CD4-positive, alpha-beta T cell (primary cell): ENCODE data around the gene SUSD5. TPM values are rescaled to one million over a fixed set of nuclear protein-coding genes. Genes with fewer than 3 reads are reported as not detected.

Experiments
- ATAC-seq: fragments of 200-7000 bp; cut with Tn5 transposase; one replicate; pipeline ENCODE4 v1.10.0; 2022; ENCODE audit warnings: mild to moderate bottlenecking; ENCODE audit not compliant: poor library complexity
- CTCF ChIA-PET: fragments of 350-600 bp; sonication (Branson Sonifier 250); formaldehyde crosslinking; loops from one replicate; lab custom pipeline; 2021; ENCODE audit warnings: antibody characterized with exemption, inconsistent platforms; lab: Charles Lee
- POLR2A ChIA-PET: fragments of 350-600 bp; sonication (Branson Sonifier 250); formaldehyde crosslinking; loops from one replicate; lab custom pipeline; 2021; ENCODE audit warnings: antibody characterized with exemption, inconsistent platforms; lab: Charles Lee
- DNase-seq, 14 experiments: peaks; one replicate each; pipeline ENCODE4 v3.0.0-alpha.2; 2013 to 2020; ENCODE audit warnings: mixed read lengths in 2 of 14
- H3K27ac ChIP-seq, 2 donors: one replicate each; pipeline versions ENCODE4 v1.5.1 to v1.7.0; 2013; ENCODE audit warnings: low read length in 2 of 2, low read depth in 1 of 2, mild to moderate bottlenecking in 1 of 2
- H3K27me3 ChIP-seq, 2 experiments: 1 replicate in 1 of 2; 2 replicates in 1 of 2; pipeline versions ENCODE4 v1.6.1 to v1.7.0; 2013; ENCODE audit warnings: low read length in 2 of 2, control low read depth in 1 of 2, mild to moderate bottlenecking in 1 of 2, moderate library complexity in 1 of 2; ENCODE audit not compliant: insufficient read depth in 2 of 2, control insufficient read depth in 1 of 2
- H3K36me3 ChIP-seq: one replicate; pipeline ENCODE4 v1.6.1; 2013; ENCODE audit warnings: low read length, control low read depth; ENCODE audit not compliant: insufficient read depth
- H3K4me1 ChIP-seq: one replicate; pipeline ENCODE4 v1.6.1; 2013; ENCODE audit warnings: low read length, control low read depth; ENCODE audit not compliant: insufficient read depth
- H3K4me3 ChIP-seq: one replicate; pipeline ENCODE4 v1.5.1; 2013; ENCODE audit warnings: mild to moderate bottlenecking, low read length, moderate library complexity
- H3K9me3 ChIP-seq, 2 experiments: 1 replicate in 1 of 2; 2 replicates in 1 of 2; pipeline versions ENCODE4 v1.6.1 to v1.7.0; 2013; ENCODE audit warnings: low read length in 2 of 2, mild to moderate bottlenecking in 2 of 2, control low read depth in 1 of 2, moderate library complexity in 1 of 2; ENCODE audit not compliant: control insufficient read depth in 1 of 2, insufficient read depth in 1 of 2
- H3K27ac Mint-ChIP-seq: one replicate; pipeline ENCODE4 v1.8.0; 2020; ENCODE audit warnings: mixed read lengths
- H3K27me3 Mint-ChIP-seq: one replicate; pipeline ENCODE4 v1.8.0; 2021; ENCODE audit warnings: mixed read lengths
- H3K36me3 Mint-ChIP-seq: one replicate; pipeline ENCODE4 v1.8.0; 2021; ENCODE audit warnings: low read depth, mixed read lengths
- H3K4me1 Mint-ChIP-seq: one replicate; pipeline ENCODE4 v1.8.0; 2021; ENCODE audit warnings: low read depth, mixed read lengths
- H3K4me3 Mint-ChIP-seq: one replicate; pipeline ENCODE4 v1.8.0; 2020; ENCODE audit warnings: mild to moderate bottlenecking, mixed read lengths
- H3K9me3 Mint-ChIP-seq: one replicate; pipeline ENCODE4 v1.8.0; 2020; ENCODE audit warnings: mixed read lengths
- intact Hi-C, 2 experiments: fragments of 100-400 bp; cut with DNase I in 1 of 2; cut with micrococcal nuclease in 1 of 2; formaldehyde crosslinking; loops; one replicate each; pipeline versions ENCODE4 v1.15.1 to v1.9.0; 2023 to 2025; cut with DNase I, micrococcal nuclease
- total RNA-seq, 174 experiments: library from RNA in 2 of 174; stranded (reverse) in 2 of 174; gene quantifications; one replicate each; pipeline ENCODE4 v1.2.3 and lab custom pipeline; 2021 to 2026
- TF ChIP-seq, protein P1 (sequence below): fragments of 200-600 bp; IDR thresholded peaks from one replicate; pipeline ENCODE4 v1.8.0; 2022; ENCODE audit warnings: antibody characterized with exemption, mild to moderate bottlenecking

The SUSD5 gene
- total RNA-seq, 2 experiments from 2014 or later: not detected

DNA sequence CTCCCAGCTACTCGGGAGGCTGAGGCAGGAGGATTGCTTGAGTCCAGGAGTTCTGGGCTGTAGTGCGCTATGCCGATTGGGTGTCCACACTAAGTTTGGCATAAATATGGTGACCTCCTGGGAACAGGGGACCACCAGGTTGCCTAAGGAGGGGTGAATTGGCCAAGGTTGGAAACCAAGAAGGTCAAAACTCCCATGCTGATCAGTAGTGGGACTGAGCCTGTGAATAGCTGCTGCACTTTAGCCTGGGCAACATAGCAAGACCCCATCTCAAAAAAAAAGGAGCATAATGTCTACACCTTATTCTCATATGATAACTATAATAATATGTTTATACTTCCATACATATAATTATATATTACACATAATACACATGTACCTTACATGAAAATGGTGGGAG, 115.6 kb downstream of the SUSD5 start:
- no peaks in the 10 kb centered on the region for H3K4me1 Mint-ChIP-seq
- H3K36me3 ChIP-seq: no peaks in the 10 kb centered on the region
- no peaks in the 10 kb centered on the region for H3K27me3 ChIP-seq
- H3K9me3 Mint-ChIP-seq: no peaks in the 10 kb centered on the region
- no peaks in the 10 kb centered on the region for H3K36me3 Mint-ChIP-seq
- intact Hi-C loops: no loop called here
- CTCF ChIA-PET: no interaction called here
- H3K4me3 Mint-ChIP-seq: no peak overlapping the region
- no peak for ATAC-seq
- H3K27me3 Mint-ChIP-seq: peaks cover 4% of the 10 kb centered on the region
- no peak for DNase-seq
- TF ChIP-seq, protein P1, sequence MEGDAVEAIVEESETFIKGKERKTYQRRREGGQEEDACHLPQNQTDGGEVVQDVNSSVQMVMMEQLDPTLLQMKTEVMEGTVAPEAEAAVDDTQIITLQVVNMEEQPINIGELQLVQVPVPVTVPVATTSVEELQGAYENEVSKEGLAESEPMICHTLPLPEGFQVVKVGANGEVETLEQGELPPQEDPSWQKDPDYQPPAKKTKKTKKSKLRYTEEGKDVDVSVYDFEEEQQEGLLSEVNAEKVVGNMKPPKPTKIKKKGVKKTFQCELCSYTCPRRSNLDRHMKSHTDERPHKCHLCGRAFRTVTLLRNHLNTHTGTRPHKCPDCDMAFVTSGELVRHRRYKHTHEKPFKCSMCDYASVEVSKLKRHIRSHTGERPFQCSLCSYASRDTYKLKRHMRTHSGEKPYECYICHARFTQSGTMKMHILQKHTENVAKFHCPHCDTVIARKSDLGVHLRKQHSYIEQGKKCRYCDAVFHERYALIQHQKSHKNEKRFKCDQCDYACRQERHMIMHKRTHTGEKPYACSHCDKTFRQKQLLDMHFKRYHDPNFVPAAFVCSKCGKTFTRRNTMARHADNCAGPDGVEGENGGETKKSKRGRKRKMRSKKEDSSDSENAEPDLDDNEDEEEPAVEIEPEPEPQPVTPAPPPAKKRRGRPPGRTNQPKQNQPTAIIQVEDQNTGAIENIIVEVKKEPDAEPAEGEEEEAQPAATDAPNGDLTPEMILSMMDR: no peak
- H3K4me1 ChIP-seq: no peaks in the 10 kb centered on the region
- POLR2A ChIA-PET: no interaction called here
- H3K27ac Mint-ChIP-seq: no peak overlapping the region
- H3K27ac ChIP-seq: no peak overlapping the region
- H3K9me3 ChIP-seq: no peaks in the 10 kb centered on the region
- H3K4me3 ChIP-seq: no peak overlapping the region

DNA sequence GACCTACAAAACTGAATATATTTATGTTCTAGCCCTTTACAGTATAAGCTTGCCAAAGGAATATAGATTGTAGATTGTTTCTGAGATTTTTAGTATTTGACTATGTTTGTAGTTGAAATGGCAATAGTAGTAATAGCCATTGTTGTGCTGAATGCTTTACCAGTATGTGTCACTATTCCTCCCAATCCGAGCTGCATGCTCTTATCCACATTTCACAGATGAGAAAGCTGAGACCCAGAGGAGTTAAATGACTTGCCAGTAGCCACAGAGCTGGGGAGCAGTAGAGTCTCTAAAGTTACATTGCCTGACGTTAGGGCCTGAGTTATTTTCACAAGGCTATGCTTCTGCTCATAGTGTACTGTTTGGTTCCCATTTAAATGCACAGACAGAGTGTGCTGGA, 118.4 kb downstream of the SUSD5 start:
- Mint-ChIP-seq H3K27me3 (no peaks in the 10 kb centered on the region), H3K4me1 (peaks cover 17% of the 10 kb centered on the region), H3K9me3 (no peaks in the 10 kb centered on the region), H3K27ac (no peak overlapping the region), H3K4me3 (peak overlapping the region; percentile 27), H3K36me3 (peaks cover 10% of the 10 kb centered on the region)
- Histone ChIP-seq H3K4me3 (no peak overlapping the region), H3K4me1 (peaks cover 17% of the 10 kb centered on the region), H3K9me3 (no peaks in the 10 kb centered on the region), H3K27ac (no peak overlapping the region), H3K27me3 (no peaks in the 10 kb centered on the region), H3K36me3 (no peaks in the 10 kb centered on the region)
- ATAC-seq: no peak
- DNase-seq: no peak
- POLR2A ChIA-PET: no interaction called here
- CTCF ChIA-PET: no interaction called here
- TF ChIP-seq, protein P1: no peak
- intact Hi-C loops: no loop called here

Other genes starting within 250 kb of the SUSD5 start
- gene GLB1, start 121.7 kb downstream of the SUSD5 start, total RNA-seq: 10 to 100 TPM; 20.1 to 22.8 TPM
- 1 to 10 TPM; 8.5 TPM for gene TMPPE, start 121.7 kb downstream of the SUSD5 start, total RNA-seq
- gene CRTAP, start 104.8 kb downstream of the SUSD5 start, total RNA-seq: 10 to 100 TPM; 38.2 to 40.3 TPM
- not detected for gene FBXL2, start 58.6 kb upstream of the SUSD5 start, total RNA-seq
- gene UBP1, start 221.6 kb upstream of the SUSD5 start, total RNA-seq: 10 to 100 TPM; 59.5 to 61.6 TPM